Astrocyte (in vitro differentiated cells and primary cell): ENCODE data around the gene LTBP2. TPM values are rescaled to one million over a fixed set of nuclear protein-coding genes. Genes with fewer than 3 reads are reported as not detected.
"Not testable (repeated sequence)": the region's sequence is repeated elsewhere in the genome, so short reads cannot be mapped to it uniquely, and the experiment has no call there.

Source experiments
- DNase-seq: peaks from one replicate; pipeline ENCODE4 v3.0.0-alpha.2; 2010; ENCODE audit warnings: low read depth
- FAIRE-seq: peaks from 2 replicates; lab custom pipeline; 2011; peaks lifted over from hg19 to GRCh38; lab: Jason Lieb, UNC
- H2AFZ ChIP-seq: 2 replicates; pipeline ENCODE4 v1.6.0; 2012; ENCODE audit warnings: low read depth, low read length, inconsistent platforms
- H3K27ac ChIP-seq: 2 replicates; pipeline ENCODE4 v1.5.1; 2011; ENCODE audit warnings: low read depth, low read length, inconsistent platforms
- H3K27me3 ChIP-seq: 2 replicates; pipeline ENCODE4 v1.6.0; 2011; ENCODE audit warnings: low read length, inconsistent platforms; ENCODE audit not compliant: insufficient read depth
- H3K36me3 ChIP-seq: 2 replicates; pipeline ENCODE4 v1.5.1; 2011; ENCODE audit warnings: low read length, inconsistent platforms; ENCODE audit not compliant: insufficient read depth
- H3K4me1 ChIP-seq: 2 replicates; pipeline ENCODE4 v1.5.1; 2011; ENCODE audit warnings: low read length, inconsistent platforms; ENCODE audit not compliant: insufficient read depth
- H3K4me2 ChIP-seq: 2 replicates; pipeline ENCODE4 v1.6.0; 2012; ENCODE audit warnings: low read length, inconsistent platforms
- H3K4me3 ChIP-seq: 2 replicates; pipeline ENCODE4 v1.5.1; 2011; ENCODE audit warnings: low read depth, mild to moderate bottlenecking, low read length, inconsistent platforms; ENCODE audit not compliant: insufficient read depth
- H3K79me2 ChIP-seq: 2 replicates; pipeline ENCODE4 v1.6.0; 2012; ENCODE audit warnings: mild to moderate bottlenecking, low read length, inconsistent platforms; ENCODE audit not compliant: insufficient read depth
- H3K9ac ChIP-seq: 2 replicates; pipeline ENCODE4 v1.6.0; 2012; ENCODE audit warnings: mild to moderate bottlenecking, low read length, inconsistent platforms
- H3K9me3 ChIP-seq: 2 replicates; pipeline ENCODE4 v1.5.1; 2012; ENCODE audit warnings: low read depth, mild to moderate bottlenecking, low read length, inconsistent platforms; ENCODE audit not compliant: insufficient read depth
- H4K20me1 ChIP-seq: 2 replicates; pipeline ENCODE4 v1.6.0; 2012; ENCODE audit warnings: low read length, inconsistent platforms; ENCODE audit not compliant: insufficient read depth
- H3K27ac Mint-ChIP-seq: one replicate; pipeline ENCODE4 v1.8.0; 2021; ENCODE audit warnings: mild to moderate bottlenecking, mixed read lengths; ENCODE audit not compliant: unreplicated experiment
- H3K27me3 Mint-ChIP-seq: one replicate; pipeline ENCODE4 v1.8.0; 2021; ENCODE audit warnings: low read depth, mixed read lengths; ENCODE audit not compliant: unreplicated experiment
- H3K36me3 Mint-ChIP-seq: one replicate; pipeline ENCODE4 v1.8.0; 2021; ENCODE audit warnings: low read depth, mixed read lengths; ENCODE audit not compliant: unreplicated experiment
- H3K4me1 Mint-ChIP-seq: one replicate; pipeline ENCODE4 v1.8.0; 2021; ENCODE audit warnings: low read depth, mixed read lengths; ENCODE audit not compliant: unreplicated experiment
- H3K4me3 Mint-ChIP-seq: one replicate; pipeline ENCODE4 v1.8.0; 2021; ENCODE audit warnings: mild to moderate bottlenecking, moderate library complexity, mixed read lengths; ENCODE audit not compliant: unreplicated experiment
- H3K9me3 Mint-ChIP-seq: one replicate; pipeline ENCODE4 v1.8.0; 2021; ENCODE audit warnings: mild to moderate bottlenecking, mixed read lengths; ENCODE audit not compliant: unreplicated experiment
- CTCF ChIP-seq: IDR thresholded peaks from 2 replicates; pipeline ENCODE4 v1.5.1; 2011; ENCODE audit warnings: low read depth, mild to moderate bottlenecking, inconsistent platforms, low read length, moderate library complexity; ENCODE audit not compliant: insufficient read depth
- EZH2 ChIP-seq: IDR thresholded peaks from 2 replicates; pipeline ENCODE4 v1.6.1; 2012; ENCODE audit warnings: mild to moderate bottlenecking, low read length, inconsistent platforms; ENCODE audit not compliant: insufficient read depth
- total RNA-seq: library from RNA; stranded (reverse); gene quantifications from 2 replicates; pipeline ENCODE4 v1.2.1, GENCODE V29; 2021

Gene LTBP2
- total RNA-seq, 1 donor from 2014 or later = 162 TPM

- Histone ChIP-seq H4K20me1 (no peaks in the 10 kb centered on the region), H3K4me1 (no peaks in the 10 kb centered on the region), H3K9ac (no peak overlapping the region), H3K36me3 (no peaks in the 10 kb centered on the region), H3K79me2 (no peaks in the 10 kb centered on the region), H3K9me3 (no peaks in the 10 kb centered on the region), H3K4me3 (no peak overlapping the region), H3K27ac (no peak overlapping the region), H2AFZ (no peak overlapping the region), H3K27me3 (no peaks in the 10 kb centered on the region), H3K4me2 (no peak overlapping the region)
- no peak for DNase-seq
- FAIRE-seq = no peak
- TF ChIP-seq CTCF = no peak
- no peak for TF ChIP-seq EZH2
- Mint-ChIP-seq H3K4me3 (no peak overlapping the region), H3K4me1 (peaks cover 2% of the 10 kb centered on the region), H3K27me3 (peaks cover 12% of the 10 kb centered on the region), H3K9me3 (peaks cover 9% of the 10 kb centered on the region), H3K36me3 (peaks cover 2% of the 10 kb centered on the region), H3K27ac (no peak overlapping the region)
Measured at GRCh38 chr14:74456684-74457564, 155.1 kb downstream of the LTBP2 start.

GRCh38 chr14:74454397-74454796 lies 157.6 kb downstream of the LTBP2 start:
- not testable (repeated sequence) for H3K36me3 Mint-ChIP-seq, DNase-seq, H3K27ac Mint-ChIP-seq, H2AFZ ChIP-seq, H3K4me1 Mint-ChIP-seq, H3K9ac ChIP-seq, H3K4me3 Mint-ChIP-seq, H4K20me1 ChIP-seq, FAIRE-seq, H3K27me3 ChIP-seq, H3K27me3 Mint-ChIP-seq, H3K27ac ChIP-seq, H3K4me2 ChIP-seq, H3K36me3 ChIP-seq, H3K9me3 Mint-ChIP-seq, H3K79me2 ChIP-seq, H3K9me3 ChIP-seq, H3K4me3 ChIP-seq, H3K4me1 ChIP-seq

Other genes with a start within 250 kb of the LTBP2 start
- not detected in 2 replicates for gene SYNDIG1L, start 186.0 kb downstream of the LTBP2 start, total RNA-seq
- gene NPC2, start 118.9 kb downstream of the LTBP2 start, total RNA-seq = 134 and 178 TPM in 2 replicates
- gene ISCA2, start 118.5 kb downstream of the LTBP2 start, total RNA-seq = 21.2 and 23.6 TPM in 2 replicates
- gene AREL1, start 100.8 kb upstream of the LTBP2 start, total RNA-seq = 54.6 and 59.0 TPM in 2 replicates
- gene FCF1, start 100.9 kb upstream of the LTBP2 start, total RNA-seq = 60.5 and 64.1 TPM in 2 replicates
- gene YLPM1, start 151.1 kb upstream of the LTBP2 start, total RNA-seq = 49.5 and 49.7 TPM in 2 replicates